IMR-90 (cell line): ENCODE measurements around the gene USP47. TPM values are rescaled to one million over a fixed set of nuclear protein-coding genes. Genes with fewer than 3 reads are reported as not detected.

Source experiments
- ATAC-seq: fragments of 200-7000 bp; cut with Tn5 transposase; 2 replicates; pipeline ENCODE4 v1.9.1; 2020; ENCODE audit warnings: low read depth, mild to moderate bottlenecking, moderate library complexity
- BruUV-seq: library from RNA; stranded (reverse); fragments of 400-500 nt; replicated peaks from 2 replicates; lab custom pipeline; 2021; lab: Mats Ljungman, UMichigan
- CTCF ChIA-PET: fragments of 300-600 bp; formaldehyde crosslinking; extraction: SDS; loops from one replicate; lab custom pipeline; 2021; ENCODE audit warnings: antibody characterized with exemption; lab: Yijun Ruan, JAX
- POLR2A ChIA-PET: fragments of 300-600 bp; sonication (Branson Sonifier 250); formaldehyde crosslinking; loops from one replicate; lab custom pipeline; 2022; ENCODE audit warnings: antibody characterized with exemption; ENCODE audit not compliant: unreplicated experiment; lab: Charles Lee
- DNase-seq: peaks from one replicate; pipeline ENCODE4 v3.0.0; 2013
- H2AFZ ChIP-seq: replicated peaks from 2 replicates; pipeline ENCODE3; 2013; ENCODE audit warnings: low read length, mild to moderate bottlenecking; ENCODE audit not compliant: poor library complexity
- H2AK5ac ChIP-seq: 2 replicates; pipeline ENCODE4 v1.6.1; 2013; ENCODE audit warnings: low read depth, low read length, inconsistent platforms
- H2AK9ac ChIP-seq: replicated peaks from 2 replicates; pipeline ENCODE3; 2013; ENCODE audit warnings: mild to moderate bottlenecking, low read depth, low read length, moderate library complexity; ENCODE audit not compliant: poor library complexity
- H2BK120ac ChIP-seq: 2 replicates; pipeline ENCODE4 v1.6.1; 2013; ENCODE audit warnings: low read depth, low read length, inconsistent platforms
- H2BK15ac ChIP-seq: 3 replicates; pipeline ENCODE4 v1.6.1; 2013; ENCODE audit warnings: low read depth, low read length, inconsistent platforms
- H2BK20ac ChIP-seq: 2 replicates; pipeline ENCODE4 v1.6.1; 2013; ENCODE audit warnings: low read depth, mild to moderate bottlenecking, inconsistent platforms, low read length, moderate library complexity
- H2BK5ac ChIP-seq: 2 replicates; pipeline ENCODE4 v1.6.1; 2013; ENCODE audit warnings: mild to moderate bottlenecking, low read depth, low read length, inconsistent platforms; ENCODE audit not compliant: poor library complexity, severe bottlenecking
- H3K14ac ChIP-seq: replicated peaks from 2 replicates; pipeline ENCODE4 v1.6.1; 2013; ENCODE audit warnings: low read depth, low read length, inconsistent platforms
- H3K18ac ChIP-seq: 2 replicates; pipeline ENCODE4 v1.6.1; 2013; ENCODE audit warnings: low read depth, low read length, control low read depth
- H3K23ac ChIP-seq: 2 replicates; pipeline ENCODE4 v1.6.1; 2013; ENCODE audit warnings: low read depth, low read length, inconsistent platforms
- H3K27ac ChIP-seq: 2 replicates; pipeline ENCODE4 v1.5.1; 2013; ENCODE audit warnings: mild to moderate bottlenecking, control low read depth, low read length; ENCODE audit not compliant: insufficient read depth
- H3K27me3 ChIP-seq: 2 replicates; pipeline ENCODE4 v1.6.1; 2013; ENCODE audit warnings: low read length; ENCODE audit not compliant: control insufficient read depth, insufficient read depth
- H3K36me3 ChIP-seq: 2 replicates; pipeline ENCODE4 v1.6.1; 2013; ENCODE audit warnings: low read length, mixed read lengths; ENCODE audit not compliant: control insufficient read depth, insufficient read depth
- H3K4ac ChIP-seq: 2 replicates; pipeline ENCODE4 v1.6.1; 2013; ENCODE audit warnings: low read depth, low read length, inconsistent platforms
- H3K4me1 ChIP-seq: 2 replicates; pipeline ENCODE4 v1.6.1; 2013; ENCODE audit warnings: low read length, mixed read lengths; ENCODE audit not compliant: control insufficient read depth, insufficient read depth
- H3K4me2 ChIP-seq: 2 replicates; pipeline ENCODE4 v1.6.1; 2013; ENCODE audit warnings: low read depth, mild to moderate bottlenecking, control low read depth, low read length, moderate library complexity
- H3K4me3 ChIP-seq: 2 replicates; pipeline ENCODE4 v1.5.1; 2013; ENCODE audit warnings: low read depth, mild to moderate bottlenecking, control low read depth, low read length, moderate library complexity; ENCODE audit not compliant: insufficient read depth
- H3K56ac ChIP-seq: 2 replicates; pipeline ENCODE4 v1.6.1; 2013; ENCODE audit warnings: low read length, inconsistent platforms; ENCODE audit not compliant: insufficient read depth; ENCODE audit errors: extremely low read depth
- H3K79me1 ChIP-seq, 2 experiments: 2 replicates each; pipeline ENCODE4 v1.6.1; 2013; ENCODE audit warnings: low read length in 2 of 2, inconsistent platforms in 1 of 2, low read depth in 1 of 2
- H3K9ac ChIP-seq: 2 replicates; pipeline ENCODE4 v1.6.1; 2013; ENCODE audit warnings: low read depth, low read length, control low read depth
- H3K9me1 ChIP-seq: 2 replicates; pipeline ENCODE4 v1.6.1; 2013; ENCODE audit warnings: low read length, inconsistent platforms; ENCODE audit not compliant: insufficient read depth
- H3K9me3 ChIP-seq: 2 replicates; pipeline ENCODE4 v1.6.1; 2013; ENCODE audit warnings: low read length; ENCODE audit not compliant: control insufficient read depth, insufficient read depth
- H4K20me1 ChIP-seq: 2 replicates; pipeline ENCODE4 v1.6.1; 2013; ENCODE audit warnings: low read length, inconsistent platforms; ENCODE audit not compliant: insufficient read depth
- H4K5ac ChIP-seq: 2 replicates; pipeline ENCODE4 v1.6.1; 2013; ENCODE audit warnings: mild to moderate bottlenecking, low read depth, low read length, control low read depth
- H4K8ac ChIP-seq, 2 experiments: 2 replicates each; pipeline ENCODE4 v1.6.1; 2013; ENCODE audit warnings: low read depth in 2 of 2, low read length in 2 of 2, control low read depth in 1 of 2, inconsistent platforms in 1 of 2
- H4K91ac ChIP-seq: 2 replicates; pipeline ENCODE4 v1.6.1; 2013; ENCODE audit warnings: low read depth, low read length, inconsistent platforms; ENCODE audit not compliant: insufficient read depth
- ELK1 ChIP-seq: fragments of 150-350 bp; IDR thresholded peaks from 2 replicates; pipeline ENCODE4 v1.6.1; 2016; ENCODE audit warnings: low read depth, mild to moderate bottlenecking, low read length, moderate library complexity, borderline replicate concordance
- MAFK ChIP-seq: IDR thresholded peaks from 2 replicates; pipeline ENCODE4 v1.6.1; 2012; ENCODE audit warnings: low read depth, low read length, improper control_type of control experiment
- MAZ ChIP-seq: IDR thresholded peaks from 2 replicates; pipeline ENCODE4 v1.6.1; 2012; ENCODE audit warnings: low read depth, mild to moderate bottlenecking, low read length, improper control_type of control experiment, moderate library complexity, borderline replicate concordance
- WGBS, 2 experiments: methylation state at CpG; one replicate each; pipeline versions ENCODE4 v1.1.5 to v1.1.7; 2013; ENCODE audit warnings: missing lambda C conversion rate in 2 of 2; ENCODE audit not compliant: insufficient read length in 1 of 2; ENCODE audit errors: extremely low coverage in 2 of 2; 5-methylcytosine and 5-hydroxymethylcytosine counted together
- dilution Hi-C: fragments of 300-500 bp; cut with HindIII; formaldehyde crosslinking; loops from one replicate; pipeline ENCODE4 v1.14.3; 2018; ENCODE audit warnings: low sequenced_read_pairs; ENCODE audit not compliant: unreplicated experiment
- in situ Hi-C: fragments of 300-500 bp; cut with MboI; formaldehyde crosslinking; loops from 3 replicates; pipeline ENCODE4 v1.14.3; 2019; ENCODE audit warnings: low sequenced_read_pairs, inconsistent platforms, mixed read lengths
- intact Hi-C: fragments of 100-400 bp; cut with micrococcal nuclease; formaldehyde crosslinking; loops from 2 replicates; pipeline ENCODE4 v1.10.0; 2022
- polyA plus RNA-seq, 3 experiments: library from polyadenylated mRNA; depleted of rRNA; stranded (reverse); fragments of >200 nt; gene quantifications; 2 replicates each; pipeline ENCODE4 v1.2.3, GENCODE V29; 2012; ENCODE audit warnings: low replicate concordance in 1 of 3
- total RNA-seq: library from RNA; depleted of rRNA; stranded (reverse); fragments of >200 nt; gene quantifications from 2 replicates; pipeline ENCODE4 v1.2.3, GENCODE V29; 2012

Gene USP47
- total and polyA plus RNA-seq, 2 of the 4 experiments (the other 2 are of a cell fraction) = 15.0 to 110 TPM

- Histone ChIP-seq H4K91ac (0 out of 2 replicates have a peak overlapping the region, but pooled peaks have one; percentile 85), H3K9me3 (no peaks in the 10 kb centered on the region; the same call in 1 of the 2 replicates), H4K20me1 (no peaks in the 10 kb centered on the region), H3K4me1 (peaks cover 56% of the 10 kb centered on the region), H3K4ac (peak overlapping the region; percentile 99), H2AK9ac (peak overlapping the region; percentile 42), H3K27ac (peak overlapping the region; percentile 18; the same call in 1 of the 2 replicates), H2BK120ac (peak overlapping the region; percentile 93), H3K4me2 (no peak overlapping the region), H3K9me1 (peaks cover 56% of the 10 kb centered on the region), H3K27me3 (no peaks in the 10 kb centered on the region), H2BK20ac (peak overlapping the region; percentile 65; the same call in 1 of the 2 replicates), H3K56ac (0 out of 2 replicates have a peak overlapping the region, but pooled peaks have one; percentile 13), H4K8ac (peak overlapping the region in 1 of 2 experiments; percentile 75; a peak in 2 of 4 replicates), H3K18ac (no peak overlapping the region), H4K5ac (no peak overlapping the region), H3K79me1 (peaks cover 45 to 91% of the 10 kb centered on the region in 2 experiments; a peak in 3 of 4 replicates), H2AK5ac (peak overlapping the region; percentile 87), H3K23ac (0 out of 2 replicates have a peak overlapping the region, but pooled peaks have one; percentile 23), H3K36me3 (peaks cover 10% of the 10 kb centered on the region), H3K4me3 (no peak overlapping the region), H2AFZ (no peak overlapping the region), H3K9ac (no peak overlapping the region), H2BK15ac (peak overlapping the region; percentile 81; the same call in 2 of the 3 replicates), H2BK5ac (peak overlapping the region; percentile 82), H3K14ac (peak overlapping the region; percentile 91; the same call in 1 of the 2 replicates)
- intact Hi-C loops = no loop called here
- ChIA-PET POLR2A (no interaction called here), CTCF (no interaction called here)
- TF ChIP-seq MAZ = no peak
- no peak for TF ChIP-seq ELK1
- TF ChIP-seq MAFK = no peak
- no TSS peak for BruUV-seq
- no CpG with 5 or more reads among the region's 3 CpGs for WGBS, 2 experiments
- in situ Hi-C loops = no loop called here
- ATAC-seq (no peak), DNase-seq (peak; percentile 55)
- dilution Hi-C loops = no loop called here
These were observed 139.1 kb downstream of the USP47 start for GRCh38 chr11:11980841-11981308.
